NCI-H226 (cell line): ENCODE data around the gene GTF3C1.
A peak's percentile ranks its signal among the peaks of the same experiment; 100 is the strongest.

Source experiments
- DNase-seq: peaks from one replicate; pipeline ENCODE4 v3.0.0-alpha.2; 2015

Gene GTF3C1

DNA sequence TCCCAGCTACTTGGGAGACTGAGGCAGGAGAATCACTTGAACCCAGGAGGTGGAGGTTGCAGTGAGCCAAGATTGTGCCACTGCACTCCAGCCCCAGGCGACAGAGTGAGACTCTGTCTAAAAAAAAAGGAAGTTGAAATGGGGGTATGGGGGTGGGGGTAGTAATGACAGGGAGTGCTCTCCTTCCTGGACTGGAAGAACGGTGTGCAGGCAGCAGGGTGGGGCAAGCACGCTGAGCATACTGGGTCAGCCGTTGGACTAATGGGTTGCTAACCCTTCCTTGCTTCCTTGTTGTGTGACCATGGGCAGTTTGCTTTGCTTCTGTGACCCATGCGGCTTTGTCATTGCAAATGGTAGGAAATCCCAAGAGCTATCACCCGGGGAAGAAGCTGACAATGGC is 16.7 kb upstream of the GTF3C1 start:
- DNase-seq = no peak

DNA sequence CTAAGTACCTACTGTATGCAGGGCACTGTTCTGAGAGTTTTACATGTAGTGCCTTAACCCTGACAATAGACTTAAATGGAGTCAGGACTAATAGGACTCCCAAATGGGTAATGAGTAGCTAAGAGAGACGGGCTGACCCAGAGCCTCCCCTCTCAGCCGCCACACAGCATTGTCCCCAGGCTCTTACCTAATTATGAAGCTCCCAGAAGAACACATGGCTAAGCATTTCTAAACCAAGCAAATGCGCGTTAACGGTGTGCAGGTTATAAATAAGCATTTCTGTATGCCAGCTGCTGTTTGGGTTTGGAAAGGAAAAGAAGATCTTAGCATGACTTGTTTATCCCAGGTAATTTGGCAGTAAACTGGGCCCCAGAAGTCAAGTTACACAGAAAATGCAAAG is 14.5 kb upstream of the GTF3C1 start:
- no peak for DNase-seq

DNA sequence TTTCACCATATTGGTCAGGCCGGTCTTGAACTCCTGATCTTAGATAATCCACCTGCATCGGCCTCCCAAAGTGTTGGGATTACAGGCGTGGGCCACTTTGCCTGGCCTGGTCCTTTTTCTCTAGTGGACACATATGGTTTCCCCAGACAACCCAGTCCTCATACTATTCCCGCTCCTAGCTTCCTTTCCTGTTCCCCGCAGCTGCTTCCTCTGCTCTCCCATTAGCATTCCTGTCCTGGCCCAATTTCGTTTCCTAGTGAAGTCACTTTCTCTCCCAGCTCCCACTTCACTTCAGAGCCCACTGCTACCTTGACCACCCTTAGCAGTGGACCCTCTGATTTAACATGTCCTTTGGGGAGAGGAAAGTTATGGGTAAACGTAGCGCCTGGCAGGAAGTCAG is 11.5 kb upstream of the GTF3C1 start:
- DNase-seq = no peak

DNA sequence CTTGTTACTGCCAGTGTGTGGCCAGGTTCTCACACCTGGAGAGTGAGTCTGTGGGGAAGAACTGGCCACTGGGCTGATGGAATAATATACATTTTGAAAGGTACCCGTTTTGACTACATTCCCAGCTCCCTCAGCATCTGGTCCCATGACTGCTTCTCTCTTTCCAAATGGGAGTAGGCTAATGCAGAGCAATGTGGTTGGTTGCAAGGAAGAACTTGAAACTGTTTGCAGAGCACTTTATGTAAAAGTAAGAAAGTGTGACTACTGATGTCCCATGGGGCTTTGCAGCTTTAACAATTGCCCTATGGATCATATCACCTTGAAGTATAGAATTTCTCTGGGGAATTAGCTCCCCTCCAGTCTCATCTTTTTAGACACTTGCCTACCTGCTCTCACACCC is 9.2 kb upstream of the GTF3C1 start:
- no peak for DNase-seq

DNA sequence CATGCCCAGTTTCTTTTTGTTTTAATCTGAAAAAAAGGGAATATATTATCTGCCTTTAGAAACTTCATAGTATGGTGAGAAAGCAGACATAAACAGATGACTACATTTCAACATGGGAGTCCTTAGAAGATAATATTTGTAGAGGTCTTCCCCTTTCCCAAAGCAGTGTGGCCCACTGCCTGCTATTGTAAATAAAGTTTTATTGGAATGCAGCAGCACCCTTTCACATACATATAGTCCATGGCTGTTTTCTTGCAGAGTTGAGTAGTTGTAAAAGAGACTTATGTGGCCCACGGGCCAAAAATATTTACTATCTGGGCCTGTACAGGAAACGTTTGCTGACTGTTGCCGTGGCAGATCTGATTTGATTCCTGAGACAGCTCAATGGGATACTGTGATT is 8.7 kb upstream of the GTF3C1 start:
- no peak for DNase-seq

DNA sequence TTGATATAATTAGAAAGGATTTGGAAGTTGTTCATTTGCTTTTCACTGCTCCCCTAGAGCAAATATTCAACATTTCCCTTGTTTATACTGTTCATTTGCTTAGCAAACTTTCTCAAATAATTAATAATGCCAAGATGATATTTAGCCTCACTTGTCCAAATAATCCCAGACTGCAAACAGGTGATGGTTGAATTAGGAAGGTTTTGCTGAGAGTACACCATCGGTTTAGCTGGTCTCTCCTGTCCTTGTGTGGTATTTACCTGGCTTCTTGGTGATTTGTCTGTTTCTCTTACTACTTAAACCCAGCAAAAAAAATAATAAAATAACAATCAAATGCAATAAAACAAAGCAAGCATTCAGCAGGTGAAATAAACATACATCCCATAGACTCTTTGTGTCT is 6.8 kb upstream of the GTF3C1 start:
- no peak for DNase-seq

DNA sequence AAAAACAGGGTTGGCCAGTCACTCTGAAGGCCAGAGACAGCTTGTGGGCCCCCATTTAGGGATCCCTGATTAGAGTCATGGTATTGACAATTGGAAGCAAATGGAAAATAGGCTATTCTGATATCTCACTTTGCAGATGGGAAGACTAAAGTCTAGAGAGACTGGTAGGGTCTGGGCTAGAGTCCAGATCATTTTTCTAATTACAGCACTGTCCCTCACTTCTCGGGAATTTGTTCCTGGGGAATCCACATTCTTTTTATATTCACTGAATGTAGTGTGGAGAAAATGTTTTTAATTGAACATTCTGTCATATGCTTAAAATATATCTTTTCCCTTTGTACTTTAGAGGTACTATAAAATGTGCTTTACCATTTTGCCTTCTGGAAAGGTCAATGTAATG is 1.3 kb upstream of the GTF3C1 start:
- no peak for DNase-seq

DNA sequence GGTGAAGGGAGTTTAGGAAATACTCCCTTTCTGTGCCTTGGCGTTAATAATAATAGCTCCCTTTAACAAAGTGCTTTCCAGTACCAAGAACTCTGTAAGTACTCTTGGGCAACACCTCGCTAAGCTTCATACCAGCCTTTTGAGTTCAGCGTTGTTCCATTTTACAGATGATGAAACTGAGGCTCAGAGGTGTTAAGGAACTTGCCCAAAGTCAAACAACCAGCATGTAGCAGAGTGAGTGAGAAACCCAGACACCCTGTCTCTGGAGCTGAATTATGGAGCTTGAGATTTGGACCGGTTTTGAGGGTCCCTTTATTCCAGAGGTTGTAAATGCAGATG is 838 bp upstream of the GTF3C1 start:
- DNase-seq = no peak

DNA sequence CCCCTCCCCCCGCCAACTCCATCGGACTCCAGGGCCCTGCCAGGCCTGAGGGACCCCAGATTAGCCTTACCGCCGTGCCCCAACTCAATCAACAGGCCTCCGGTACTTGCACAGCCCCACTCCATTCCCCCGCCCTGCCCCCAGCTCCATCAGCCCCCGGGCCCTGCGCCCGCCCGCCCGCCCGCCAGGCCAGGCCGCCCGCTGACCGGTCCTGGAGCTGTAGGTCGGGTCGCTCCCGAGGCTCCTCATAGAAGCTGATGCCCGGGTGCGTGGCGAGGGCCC is 308 bp downstream of the GTF3C1 start:
- no peak for DNase-seq

DNA sequence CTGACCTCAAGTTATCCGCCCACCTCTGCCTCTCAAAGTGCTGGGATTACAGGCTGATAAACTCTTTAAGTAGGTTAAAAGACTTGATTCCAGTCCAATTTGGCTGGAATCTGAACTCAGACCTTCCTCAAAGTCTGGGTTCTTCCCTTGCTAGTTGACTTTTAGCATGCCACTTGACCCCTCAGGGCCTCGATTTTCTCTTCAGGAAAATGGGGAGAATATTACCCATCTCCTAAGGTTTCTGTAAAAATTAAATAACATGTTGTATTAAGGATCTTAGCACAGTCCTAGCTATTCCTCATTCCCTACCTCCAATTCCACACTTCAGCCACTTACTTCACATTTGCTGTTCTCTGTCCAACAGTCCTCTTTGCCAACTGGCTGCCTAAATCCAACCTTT is 1.9 kb downstream of the GTF3C1 start:
- DNase-seq = no peak

DNA sequence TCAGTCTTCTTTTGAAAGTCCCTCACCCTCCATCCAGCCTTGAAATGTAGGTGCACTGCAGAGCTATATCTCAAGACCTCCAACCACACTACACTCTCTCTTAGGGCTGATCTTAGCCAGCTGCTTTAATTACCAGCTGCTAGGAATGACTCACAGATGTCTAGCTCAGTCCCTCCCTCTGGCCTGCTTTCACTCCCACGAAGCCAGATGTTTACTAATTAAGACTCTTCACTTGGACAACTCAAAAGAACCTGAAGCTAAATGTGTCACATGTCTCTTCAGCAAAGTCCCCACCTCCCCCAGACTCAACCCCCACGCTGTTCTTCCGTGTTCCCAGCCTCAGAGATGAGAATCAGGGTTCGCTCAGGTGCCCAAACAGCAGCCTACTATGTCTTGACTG is 2.6 kb downstream of the GTF3C1 start:
- peak; percentile 18 for DNase-seq

DNA sequence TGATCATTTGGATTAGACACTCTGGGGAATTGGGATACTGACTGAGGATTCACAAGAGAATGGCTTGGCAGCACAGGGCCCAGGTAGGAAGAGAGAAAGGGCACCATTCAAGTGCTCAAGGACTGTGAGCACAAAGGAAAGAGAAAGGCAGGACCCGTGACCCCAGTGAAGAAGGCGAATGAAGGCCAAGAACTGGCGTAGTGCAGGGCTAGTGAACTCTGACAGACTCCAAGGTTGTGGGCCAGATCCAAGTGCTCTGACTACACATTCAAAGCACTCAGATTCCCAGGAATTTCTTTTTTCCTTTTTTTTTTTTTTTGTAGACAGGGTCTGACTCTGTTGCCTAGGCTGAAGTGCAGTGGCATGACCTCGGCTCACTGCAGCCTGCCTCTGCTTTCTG is 5.0 kb downstream of the GTF3C1 start:
- DNase-seq = no peak

DNA sequence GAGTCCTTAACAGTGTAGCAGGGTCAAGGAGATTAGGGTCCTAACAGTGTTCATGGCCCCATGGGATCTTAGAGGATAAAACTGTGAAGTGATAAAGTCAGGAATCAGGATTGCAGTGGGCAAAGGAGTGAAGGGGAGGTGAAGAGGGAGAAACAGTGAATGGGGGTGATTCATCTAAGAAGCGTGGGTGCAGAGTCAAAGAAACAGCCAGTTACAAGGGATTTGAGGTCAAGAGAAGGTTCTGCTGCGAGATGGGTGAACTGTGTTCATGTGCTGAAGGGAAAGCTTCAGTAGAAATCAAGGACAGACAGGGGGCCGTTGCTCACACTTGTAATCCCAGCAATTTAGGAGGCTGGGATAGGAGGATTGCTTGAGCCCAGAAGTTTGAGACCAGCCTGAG is 5.9 kb downstream of the GTF3C1 start:
- DNase-seq = no peak

DNA sequence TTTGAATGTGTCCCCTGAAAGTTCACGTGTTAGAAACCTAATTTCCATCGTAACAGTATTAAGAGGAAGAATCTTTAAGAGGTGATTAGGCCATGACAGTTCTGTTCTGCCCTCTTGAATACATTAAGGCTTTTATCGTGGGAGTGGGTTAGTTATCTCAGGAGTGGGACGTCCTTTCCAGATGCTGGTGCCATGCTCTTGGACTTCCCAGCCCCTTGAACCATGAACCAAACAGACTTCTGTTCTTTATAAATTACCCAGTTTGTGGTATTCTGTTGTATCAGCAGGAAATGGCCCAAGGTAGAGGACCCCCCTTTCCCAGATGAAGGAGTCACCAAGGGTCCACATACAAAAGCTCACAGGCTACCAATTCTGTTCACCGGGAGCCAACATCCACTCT is 10.1 kb downstream of the GTF3C1 start:
- DNase-seq = no peak

DNA sequence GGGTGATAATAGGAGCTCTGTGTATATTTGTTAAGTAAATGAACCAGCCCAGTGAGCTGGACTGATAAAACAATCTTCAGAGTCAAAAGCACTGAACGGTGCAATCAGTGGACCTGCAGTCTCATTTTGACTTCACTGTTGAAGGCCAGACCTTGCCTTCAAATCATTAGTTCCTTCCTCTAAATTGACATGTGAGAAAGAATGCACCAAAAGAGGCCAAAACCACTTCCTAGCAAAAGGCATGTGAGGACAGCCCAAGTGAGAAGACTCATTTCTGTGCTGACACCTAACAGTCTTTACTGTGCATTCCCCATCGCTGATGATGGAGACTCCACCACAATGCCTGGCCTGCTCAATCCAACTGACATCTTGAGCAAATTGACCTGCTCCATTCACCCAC is 10.6 kb downstream of the GTF3C1 start:
- no peak for DNase-seq

DNA sequence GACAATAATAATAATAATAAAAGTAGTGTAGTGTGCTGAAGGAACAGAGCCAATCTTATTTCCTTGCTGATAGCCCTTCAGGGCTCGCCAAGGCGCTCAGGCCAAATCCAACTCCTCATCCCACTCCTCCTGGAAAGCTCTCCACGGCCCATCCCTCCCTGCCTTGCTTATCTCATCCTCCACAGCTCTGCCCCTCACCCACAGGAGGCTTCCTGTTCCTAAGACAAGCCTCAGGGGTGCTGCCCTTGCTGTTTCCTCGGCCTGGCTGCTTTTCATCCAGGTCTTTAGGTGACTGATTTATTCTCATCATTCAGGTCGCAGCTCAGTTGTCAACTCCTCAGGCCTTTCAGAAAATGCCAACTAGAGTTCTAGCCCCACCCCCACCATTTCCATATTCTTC is 11.2 kb downstream of the GTF3C1 start:
- peak; percentile 16 for DNase-seq

DNA sequence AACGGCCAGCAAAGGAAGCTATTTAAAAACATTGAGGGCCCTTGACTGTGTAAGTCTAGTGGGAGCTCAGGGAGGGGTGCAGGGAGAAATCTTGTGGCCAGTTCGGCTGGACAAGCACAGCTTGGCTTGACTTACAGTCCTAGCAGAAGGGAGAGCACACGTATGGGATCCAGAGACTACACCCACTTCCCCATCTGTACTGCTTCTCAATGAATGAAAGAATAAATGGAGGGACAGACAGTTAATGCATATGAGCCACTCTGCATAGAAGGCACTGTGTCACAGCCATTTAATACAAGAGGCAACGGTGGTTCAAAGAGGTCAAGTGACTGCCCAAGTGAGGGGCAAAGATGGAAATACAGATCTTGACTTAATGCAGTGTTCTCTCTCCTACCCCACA is 15.5 kb downstream of the GTF3C1 start:
- DNase-seq = no peak

DNA sequence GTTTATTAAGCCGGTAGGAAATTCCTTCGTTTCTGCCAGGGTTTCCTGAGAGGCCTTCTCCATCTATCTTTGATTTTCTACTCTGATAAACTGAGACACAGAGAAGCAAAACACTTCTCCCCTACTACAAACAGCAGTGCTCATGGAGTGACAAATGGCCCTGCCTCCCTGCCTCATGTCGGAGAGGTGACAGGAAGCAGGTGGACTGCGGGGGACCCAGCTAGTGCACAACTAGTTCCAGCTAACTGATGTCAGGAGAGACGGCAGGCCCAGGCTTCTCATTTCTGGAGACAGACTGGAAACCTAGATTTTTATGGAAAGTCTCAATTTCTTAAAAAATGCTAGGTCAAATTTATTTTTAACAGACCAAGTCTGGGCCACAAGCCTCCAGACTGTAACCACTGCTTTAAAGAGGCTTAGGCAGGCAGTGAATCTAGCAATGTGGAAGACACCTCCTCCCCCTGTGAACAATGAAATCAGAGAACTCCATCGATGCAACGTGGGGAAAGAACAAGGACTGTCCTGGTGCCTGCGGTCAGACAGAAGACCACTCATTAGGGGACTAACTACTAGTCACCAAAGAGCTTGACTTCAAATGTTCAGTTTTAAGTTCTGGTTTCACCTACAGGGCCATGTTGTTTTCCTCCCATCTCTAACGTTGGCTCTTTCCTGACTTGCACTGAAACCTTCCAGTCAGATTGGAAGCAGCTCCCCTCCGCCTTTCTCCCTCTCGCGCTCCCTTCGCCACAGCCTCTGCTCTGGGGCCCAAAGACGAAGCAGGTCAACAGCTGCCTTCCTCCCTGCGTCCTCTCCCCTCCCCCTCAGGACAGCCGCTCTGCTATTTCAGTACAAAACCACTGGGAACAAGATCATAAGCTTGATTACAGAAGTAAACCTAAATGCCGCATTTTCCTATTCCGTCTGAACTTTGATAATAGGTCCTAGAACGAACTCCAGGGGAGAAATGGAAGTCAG is 17.6 kb downstream of the GTF3C1 start:
- DNase-seq = no peak

DNA sequence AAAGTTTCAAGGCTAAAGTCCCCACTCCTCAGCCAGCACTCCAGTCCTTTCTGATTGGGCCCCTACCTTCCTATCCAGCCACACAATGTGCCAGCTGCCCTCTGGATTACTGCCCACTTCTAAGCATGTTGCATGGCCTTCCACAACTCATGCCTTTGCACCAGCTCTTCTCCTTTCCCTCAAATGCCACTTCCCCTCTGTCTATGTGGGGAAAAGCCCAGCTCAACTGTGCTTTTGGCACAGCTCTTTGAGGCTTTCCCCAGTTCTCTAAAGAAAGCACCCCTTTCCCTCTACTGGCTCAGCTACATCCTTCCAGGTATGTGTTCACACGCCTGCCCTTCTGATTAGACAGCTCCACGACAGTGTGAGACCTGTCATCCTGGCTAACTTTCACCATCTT is 18.5 kb downstream of the GTF3C1 start:
- DNase-seq = no peak

DNA sequence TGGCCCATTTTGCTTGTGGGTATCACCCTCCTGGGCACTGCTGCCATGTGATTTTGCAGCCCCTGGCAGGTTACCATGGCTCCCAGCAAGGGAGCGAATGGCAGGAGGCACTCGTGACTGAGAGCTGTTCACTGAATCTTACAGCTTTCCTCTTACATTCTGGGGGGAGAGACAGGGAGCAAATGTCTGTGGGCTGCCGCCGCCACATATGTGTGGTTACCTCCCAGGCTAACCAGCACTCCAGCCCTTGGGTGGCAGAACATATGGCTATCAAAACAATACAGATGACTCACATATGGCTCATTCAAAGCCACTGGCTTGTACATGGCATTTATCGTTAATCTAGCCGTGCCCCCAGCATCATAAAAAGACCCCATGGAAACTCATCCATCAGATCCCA is 19.8 kb downstream of the GTF3C1 start:
- no peak for DNase-seq

DNA sequence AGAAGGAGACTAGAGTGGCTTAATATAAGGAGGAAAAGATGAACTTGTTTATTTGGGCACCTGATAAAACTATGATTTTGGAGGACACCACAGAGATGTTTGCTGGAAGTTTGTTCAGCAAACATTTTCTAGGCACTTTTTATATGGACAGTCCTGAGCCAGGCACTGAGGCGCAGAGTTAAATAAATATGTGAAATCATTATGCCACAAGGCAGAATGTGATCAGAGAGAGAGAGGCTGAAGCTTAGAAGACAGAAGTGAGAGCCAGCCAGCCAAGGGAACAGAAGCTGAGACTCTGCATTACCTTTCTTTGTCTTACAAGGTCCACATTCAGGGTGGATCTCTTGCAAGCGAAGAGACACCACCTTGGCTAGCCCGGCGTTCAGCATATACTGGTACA is 21.4 kb downstream of the GTF3C1 start:
- no peak for DNase-seq

DNA sequence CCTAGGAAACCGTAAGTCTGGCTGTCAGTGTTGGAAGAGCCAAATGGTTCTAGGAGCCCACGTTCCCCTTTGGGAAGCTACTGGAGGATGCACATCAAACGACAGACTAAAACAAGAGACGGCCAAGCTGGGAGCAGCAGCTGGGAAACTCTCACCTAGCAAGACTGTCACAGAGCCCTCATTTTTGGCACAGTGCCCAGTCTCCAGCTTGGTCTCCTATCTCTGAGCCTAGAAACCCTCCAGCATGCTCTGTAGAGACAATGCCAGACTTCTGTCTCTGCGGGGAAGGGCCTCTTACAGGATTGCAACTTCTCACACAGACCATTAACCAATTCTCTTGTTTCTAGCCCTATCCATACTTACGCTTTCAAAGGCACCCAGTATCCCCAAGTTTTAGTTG is 23.5 kb downstream of the GTF3C1 start:
- DNase-seq = no peak

DNA sequence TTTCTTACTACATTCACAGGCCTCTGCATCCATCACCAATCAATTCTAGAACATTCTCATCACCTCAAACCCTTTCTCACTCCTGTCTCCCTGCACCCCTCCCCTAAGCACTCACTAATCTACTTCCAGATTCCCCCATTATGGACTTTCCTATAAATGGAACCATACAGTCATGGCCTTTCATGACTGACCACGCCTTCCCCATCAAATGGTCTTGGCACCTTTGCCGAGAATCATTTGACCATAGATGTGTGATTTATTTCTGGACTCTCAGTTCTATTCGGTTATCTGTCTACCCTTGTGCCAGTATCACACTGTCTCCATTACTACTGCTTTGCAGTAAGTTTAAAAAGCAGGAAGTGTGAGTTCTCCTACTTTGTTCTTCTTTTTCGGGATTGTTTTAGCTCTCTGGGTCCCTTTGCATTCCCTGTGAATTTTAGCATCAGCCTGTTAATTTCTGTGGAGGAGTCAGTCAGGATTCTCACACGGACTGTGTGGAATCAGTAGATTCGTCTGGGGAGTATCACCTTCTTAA is 27.5 kb downstream of the GTF3C1 start:
- DNase-seq = no peak

DNA sequence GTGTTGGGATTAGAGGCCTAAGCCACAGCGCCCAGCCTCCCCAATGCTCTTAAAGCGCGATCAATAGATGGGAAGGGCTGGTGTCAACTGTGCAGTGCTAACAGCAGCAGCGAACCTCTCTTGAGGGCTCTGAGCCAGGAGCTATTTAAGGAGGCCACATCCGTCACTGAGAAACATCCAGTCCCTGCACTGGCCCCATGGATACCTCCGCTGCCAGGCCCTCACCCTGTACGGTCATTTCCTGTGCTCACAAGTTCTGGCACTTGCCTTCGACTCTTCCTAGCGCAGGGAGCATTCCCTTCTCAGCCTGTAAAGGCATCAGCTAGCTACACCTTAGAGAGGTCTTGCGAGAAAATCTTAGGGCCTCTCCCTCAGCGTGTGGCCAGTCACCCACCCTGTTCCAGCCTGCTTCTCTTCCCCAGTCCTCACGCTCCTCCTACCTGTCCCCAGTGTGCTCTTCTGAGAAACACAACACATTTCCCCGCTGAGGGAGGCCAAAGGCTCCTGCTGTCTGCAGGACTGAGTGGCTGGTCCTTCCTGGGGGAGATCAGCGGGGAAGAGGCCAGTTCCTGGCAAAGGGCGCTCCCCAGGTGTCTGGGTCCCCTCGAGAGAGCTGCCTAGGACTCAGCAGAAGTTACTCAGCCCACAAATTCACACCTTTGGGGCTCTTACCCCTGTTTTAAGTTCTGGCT is 28.6 kb downstream of the GTF3C1 start:
- no peak for DNase-seq

DNA sequence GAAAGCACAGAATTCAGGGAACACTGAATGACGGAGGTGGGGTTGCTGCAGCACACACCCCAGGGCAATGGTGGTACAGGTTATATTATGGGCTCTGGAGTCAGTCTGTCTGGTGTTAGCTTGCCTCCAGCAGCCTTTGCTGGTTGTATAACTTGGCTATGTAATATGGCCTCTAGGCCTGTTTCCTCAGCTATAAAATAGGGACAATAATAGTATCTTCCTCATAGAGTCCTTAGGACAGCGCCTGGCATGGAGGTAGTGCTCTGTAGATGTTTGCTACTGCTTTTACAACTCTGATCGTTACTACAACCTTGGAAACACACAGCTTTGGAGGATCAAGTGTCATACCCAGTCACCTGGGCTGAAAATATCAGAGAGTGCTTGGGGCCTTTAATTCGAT is 31.5 kb downstream of the GTF3C1 start:
- DNase-seq = no peak
